NCI-H2081 (cell line): ENCODE data around the gene ELL.
A peak's percentile ranks its signal among the peaks of the same experiment; 100 is the strongest.
"Not testable (repeated sequence)": the region's sequence is repeated elsewhere in the genome, so short reads cannot be mapped to it uniquely, and the experiment has no call there.

Experiments used
- DNase-seq, 2 experiments: peaks; one replicate each; lab custom pipeline; 2025; lab: John Stamatoyannopoulos, UW

ELL gene

GRCh38 chr19:18422530-18423191 lies 99.2 kb downstream of the ELL start:
- no peak for DNase-seq

DNA sequence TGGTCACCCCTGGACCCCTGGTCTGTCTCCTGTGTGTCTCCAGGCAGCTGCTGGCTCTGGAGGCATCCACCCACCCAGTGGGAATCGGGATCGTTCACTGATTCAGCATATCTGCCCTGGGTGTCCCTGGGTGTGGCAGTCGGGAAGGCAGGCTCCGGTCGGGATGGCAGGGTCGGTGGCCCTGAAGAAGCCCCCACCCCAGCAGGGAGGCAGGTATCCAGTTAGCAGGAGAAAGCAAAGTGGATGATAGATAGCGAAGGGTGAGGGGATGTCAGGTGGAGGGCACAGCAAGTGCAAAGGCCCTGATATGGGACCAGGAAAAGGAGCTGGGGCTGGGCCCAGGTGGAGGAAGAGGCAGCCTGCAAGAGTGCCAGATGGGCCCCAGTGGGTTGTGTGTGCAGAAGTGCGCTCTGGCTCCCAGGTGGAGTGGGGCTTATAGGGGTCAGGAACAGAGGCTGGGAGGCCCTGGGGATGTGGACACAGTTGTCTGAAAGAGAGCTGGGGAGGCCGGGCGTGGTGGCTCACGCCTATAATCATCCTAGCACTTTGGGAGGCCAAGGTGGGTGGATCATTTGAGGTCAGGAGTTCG lies 100.4 kb downstream of the ELL start:
- no peak for DNase-seq

DNA sequence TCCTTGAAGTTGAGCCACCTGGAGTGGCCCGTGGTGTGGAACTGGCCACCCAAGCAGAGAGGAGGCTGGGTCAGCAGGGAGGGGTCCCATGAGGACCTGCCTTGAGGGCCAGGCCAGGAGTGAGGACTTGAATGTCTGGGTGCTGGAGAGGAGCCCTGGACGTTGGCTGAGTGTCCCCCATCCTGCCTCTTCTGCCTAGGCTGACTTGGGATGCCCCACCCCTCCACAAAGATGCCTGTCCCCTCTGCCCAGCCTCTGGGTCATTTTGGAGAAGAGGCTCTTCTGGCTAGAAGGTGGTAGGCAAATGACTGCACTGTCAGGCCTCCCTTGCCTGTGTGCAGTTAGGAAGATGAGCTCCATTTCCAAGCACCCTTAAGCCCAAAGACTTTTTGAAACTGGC lies 100.9 kb downstream of the ELL start:
- no peak for DNase-seq

GRCh38 chr19:18419699-18420460 lies 102.0 kb downstream of the ELL start:
- DNase-seq = peak in 1 of 2 experiments; percentile 13

DNA sequence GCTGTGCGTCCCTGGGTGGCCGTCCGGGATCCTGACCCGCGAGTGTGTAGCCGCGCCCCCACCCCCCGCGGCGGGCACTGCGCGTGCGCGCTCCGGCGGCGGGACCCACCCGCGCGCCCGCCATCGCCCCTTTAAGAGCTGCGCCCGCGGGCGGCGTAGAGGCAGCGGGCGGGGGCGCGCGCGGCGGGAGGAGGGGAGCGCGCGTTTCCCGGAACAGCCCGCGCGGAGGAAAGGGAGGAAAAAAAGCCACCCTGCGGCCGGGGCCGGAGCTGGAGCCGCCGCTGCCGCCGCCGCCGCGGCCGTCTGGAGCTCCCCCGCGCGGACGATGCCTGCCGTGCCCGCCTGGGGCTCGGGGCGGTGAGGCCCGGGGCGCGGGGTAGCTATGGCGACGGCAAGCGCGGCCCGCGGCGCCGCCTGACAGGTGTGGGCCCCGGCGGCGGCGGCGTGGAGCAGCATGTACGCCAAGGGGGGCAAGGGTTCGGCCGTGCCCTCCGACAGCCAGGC lies 102.6 kb downstream of the ELL start, which contains the start of gene SSBP4:
Gene SSBP4, plus strand, starts transcription at position 204 of the 504 bp plus-strand sequence. Its CDS starts 251 bp downstream, at position 455.
- peak; percentile 65 to 79 for DNase-seq

DNA sequence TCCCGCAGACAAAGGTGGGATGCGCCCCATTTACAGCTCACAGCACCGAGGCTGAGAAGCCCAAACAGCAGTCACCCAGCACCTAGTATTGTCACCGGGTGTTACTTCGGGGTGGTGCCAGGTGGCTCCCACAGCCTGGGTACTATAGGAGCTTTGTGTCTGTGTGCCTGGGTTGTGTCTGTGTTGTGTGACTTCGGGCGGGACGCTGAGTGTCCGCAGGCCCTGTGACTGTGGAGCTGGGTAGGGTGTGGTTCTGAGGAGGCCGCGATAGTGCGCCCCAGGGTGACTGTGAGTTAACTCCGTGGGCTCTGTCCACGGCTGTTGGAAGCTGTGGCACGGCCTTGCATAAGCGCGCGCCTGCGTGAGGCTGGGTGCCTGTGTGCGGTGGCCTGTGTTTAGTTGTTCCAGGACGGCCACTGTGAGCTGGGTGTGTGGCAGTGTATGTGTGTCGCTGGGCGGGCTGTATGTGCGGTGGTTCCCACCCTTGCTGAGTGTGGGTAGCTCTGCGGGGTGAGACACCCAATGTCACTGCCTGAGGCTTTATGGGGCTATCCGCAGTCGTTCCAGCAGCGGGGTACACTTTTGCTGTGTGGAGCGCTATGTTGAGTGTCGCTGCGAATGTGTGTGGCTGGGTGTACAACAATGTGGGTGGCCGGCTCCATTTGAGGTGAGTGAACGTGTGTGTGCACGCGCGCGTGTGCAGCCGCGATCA lies 103.2 kb downstream of the ELL start:
- DNase-seq = no peak

DNA sequence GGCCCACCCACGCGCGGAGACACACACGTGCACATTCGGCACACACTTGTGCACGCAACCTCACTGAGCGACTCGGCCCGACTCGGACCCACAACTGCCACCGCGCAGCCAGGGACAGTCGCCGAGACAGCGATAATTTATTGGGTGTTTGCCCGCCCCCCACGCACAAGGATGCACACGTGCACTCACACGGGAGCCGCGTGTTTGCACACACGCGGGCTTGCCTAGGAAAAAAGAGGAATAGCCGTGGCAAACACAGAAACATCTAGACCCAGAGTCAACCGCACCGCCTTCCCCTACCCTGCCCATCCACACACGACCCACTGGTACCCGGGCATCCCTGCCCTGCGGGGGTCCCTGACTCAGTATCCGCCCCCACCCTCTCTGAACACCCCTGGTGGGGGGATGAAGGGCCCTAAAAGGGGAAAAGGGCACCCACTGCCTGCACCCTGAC lies 103.8 kb downstream of the ELL start:
- no peak for DNase-seq

DNA sequence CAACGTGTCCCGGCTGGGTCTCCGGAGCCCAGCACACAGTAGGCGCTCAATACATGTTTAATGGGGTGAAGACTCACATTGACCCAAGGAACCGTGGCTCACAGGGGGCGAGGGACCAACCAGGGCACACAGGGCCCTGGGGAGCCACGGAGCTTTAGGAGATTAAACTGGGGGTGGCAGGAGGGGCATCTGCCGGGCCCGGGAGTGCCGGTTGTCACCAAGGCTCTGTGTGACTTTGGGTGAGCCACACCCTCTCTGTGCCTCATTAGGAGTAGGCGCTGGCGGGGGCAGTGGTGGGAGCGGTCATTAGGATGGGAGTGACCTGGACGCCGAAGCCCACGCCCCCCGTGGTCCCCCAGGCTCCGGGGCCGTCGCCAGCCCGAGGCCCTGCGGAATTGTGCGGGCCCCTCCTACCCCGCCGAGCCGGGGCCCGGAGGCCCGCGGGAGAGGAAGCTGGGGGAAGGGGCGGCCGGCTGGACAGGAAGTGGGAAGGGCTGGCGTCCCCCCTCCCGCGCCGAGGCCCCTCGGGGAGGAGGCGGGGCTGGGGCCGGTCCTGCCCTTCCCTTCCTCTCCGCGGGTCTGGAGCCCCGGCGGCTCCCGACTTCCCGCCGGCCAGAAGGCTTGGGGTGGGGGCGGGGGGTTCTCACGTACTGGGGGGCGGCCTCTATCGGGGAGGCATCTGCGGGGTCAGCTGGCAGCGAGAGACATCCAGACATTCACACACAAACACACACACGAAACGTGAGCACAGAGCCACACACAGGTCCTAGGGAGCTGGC lies 104.4 kb downstream of the ELL start:
- DNase-seq = peak; percentile 77 to 83

DNA sequence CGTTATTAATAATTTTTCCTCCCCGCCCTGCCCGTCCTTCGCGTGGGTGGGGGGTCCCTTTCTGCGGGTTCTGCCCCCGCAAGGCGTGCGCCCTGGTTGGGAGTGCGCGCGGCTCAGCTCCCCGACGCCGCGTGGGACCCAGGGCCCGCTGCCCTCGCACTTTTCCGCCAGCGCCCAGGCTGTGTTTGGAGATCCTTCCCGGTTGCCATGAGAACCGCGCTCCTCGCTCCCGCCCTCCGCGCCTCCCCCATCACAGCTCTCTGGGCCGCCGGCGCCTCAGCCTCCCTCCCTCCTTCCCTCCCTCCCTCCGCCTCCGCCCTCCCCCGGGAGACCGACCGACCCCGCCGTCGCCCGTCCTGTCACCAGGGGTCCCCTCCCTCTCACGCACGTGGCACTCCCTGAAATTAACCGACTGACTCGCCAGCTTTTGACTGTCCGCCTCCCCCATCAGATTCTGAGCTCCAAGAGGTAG lies 105.1 kb downstream of the ELL start:
- DNase-seq = peak; percentile 84

DNA sequence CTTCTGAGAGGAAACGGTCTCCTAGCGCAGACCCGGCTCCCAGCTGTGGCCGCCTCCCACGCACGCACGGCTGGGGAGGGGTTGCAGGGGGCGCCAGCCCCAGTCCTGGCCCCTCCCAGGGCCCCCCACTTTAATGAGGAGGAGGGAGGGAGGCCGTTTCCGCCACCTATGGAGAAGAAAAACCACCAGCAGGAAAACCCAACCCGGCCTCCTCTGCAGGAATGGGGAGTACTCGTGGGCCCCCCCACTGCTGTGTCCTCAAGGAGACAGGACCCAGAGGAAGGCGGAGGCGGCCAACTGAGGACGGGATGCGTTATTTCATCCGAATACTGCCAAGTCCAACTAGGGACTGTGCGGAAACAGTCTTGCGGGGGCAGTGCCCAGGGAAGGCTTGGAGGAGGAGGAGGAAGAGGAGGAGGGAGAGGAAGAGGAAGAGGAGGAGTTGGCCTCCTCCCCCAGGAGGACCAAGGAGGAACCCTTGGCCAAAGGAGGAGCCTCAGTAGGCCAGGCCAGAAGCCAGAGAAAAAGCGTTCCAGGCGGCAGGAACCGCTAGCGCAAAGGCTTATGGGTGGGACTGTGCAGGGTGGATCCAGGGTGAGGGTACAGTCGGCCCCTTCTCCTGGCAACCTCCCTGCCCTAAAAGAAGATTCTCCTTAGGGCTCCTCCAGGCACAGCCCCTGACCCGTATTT lies 106.5 kb downstream of the ELL start:
- DNase-seq = peak; percentile 68 to 87

GRCh38 chr19:18414504-18415177 lies 107.2 kb downstream of the ELL start:
- DNase-seq = peak in 1 of 2 experiments; percentile 13

DNA sequence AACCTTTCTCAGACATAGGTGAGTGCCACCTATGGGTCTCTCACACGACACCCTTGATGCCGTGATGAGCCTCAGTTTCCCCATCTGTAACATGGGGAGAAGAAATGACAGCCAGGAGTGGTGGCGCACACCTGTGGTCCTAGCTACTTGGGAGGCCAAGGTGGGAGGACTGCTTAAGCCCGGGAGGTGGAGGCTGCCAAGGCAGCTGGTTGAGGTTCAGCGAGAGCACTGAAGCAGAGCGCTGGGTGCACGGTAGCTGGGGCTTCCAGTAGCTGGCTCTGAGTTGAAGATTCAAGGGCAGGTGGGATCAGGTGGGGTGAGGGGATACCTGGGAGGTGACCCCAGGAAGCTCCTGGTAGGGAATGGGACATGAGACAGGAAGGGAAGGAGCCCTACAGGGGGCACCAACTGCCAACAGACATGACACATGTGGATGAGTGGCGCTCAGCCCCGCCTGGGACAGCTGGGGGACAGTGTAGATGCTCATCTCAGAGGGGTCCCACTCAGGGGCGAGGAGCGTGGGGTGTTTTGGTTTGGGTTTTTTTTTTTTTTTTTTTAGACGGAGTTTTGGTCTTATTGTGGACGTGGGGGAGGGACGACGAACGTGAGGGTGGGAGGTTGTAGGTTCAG lies 109.1 kb downstream of the ELL start:
- no peak for DNase-seq

- no peak for DNase-seq
These were observed 113.8 kb downstream of the ELL start for GRCh38 chr19:18408053-18408476.

- no peak for DNase-seq
These were observed 115.1 kb downstream of the ELL start for GRCh38 chr19:18406749-18407148.

- not testable (repeated sequence) for DNase-seq
These were observed 116.1 kb downstream of the ELL start for GRCh38 chr19:18405754-18406153.

DNA sequence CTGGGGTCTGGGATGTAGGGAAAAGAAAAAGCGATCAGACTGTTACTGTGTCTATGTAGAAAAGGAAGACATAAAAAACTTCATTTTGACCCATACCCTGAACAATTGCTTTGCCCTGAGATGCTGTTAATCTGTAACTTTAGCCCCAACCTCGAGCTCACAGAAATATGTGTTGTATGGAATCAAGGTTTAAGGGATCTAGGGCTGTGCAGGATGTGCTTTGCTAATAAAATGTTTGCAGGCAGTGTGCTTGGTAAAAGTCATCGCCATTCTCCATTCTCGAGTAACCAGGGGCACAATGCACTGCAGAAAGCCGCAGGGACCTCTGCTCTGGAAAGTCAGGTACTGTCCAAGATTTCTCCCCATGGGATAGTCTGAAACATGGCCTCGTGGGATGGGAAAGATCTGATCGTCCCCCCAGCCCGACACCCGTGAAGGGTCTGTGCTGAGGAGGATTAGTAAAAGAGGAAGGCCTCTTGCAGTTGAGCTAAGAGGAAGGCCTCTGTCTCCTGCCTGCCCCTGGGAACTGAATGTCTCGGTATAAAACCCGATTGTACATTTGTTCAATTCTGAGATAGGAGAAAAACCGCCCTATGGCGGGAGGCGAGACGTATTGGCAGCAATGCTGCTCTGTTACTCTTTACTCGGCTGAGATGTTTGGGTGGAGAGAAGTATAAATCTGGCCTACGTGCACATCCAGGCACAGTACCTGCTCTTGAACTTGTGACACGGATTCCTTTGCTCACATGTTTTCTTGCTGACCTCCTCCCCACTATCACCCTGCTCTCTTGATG lies 119.2 kb downstream of the ELL start:
- not testable (repeated sequence) for DNase-seq

- DNase-seq = no peak
These were observed 120.2 kb downstream of the ELL start for GRCh38 chr19:18401580-18402112.

GRCh38 chr19:18399008-18399407 lies 122.9 kb downstream of the ELL start:
- peak in 1 of 2 experiments; percentile 5 for DNase-seq
